AG20443 (cell line): ENCODE results near the gene GUK1.
A peak's percentile ranks its signal among the peaks of the same experiment; 100 is the strongest.
"Not testable (repeated sequence)": the region's sequence is repeated elsewhere in the genome, so short reads cannot be mapped to it uniquely, and the experiment has no call there.

Source experiments
- DNase-seq: peaks from one replicate; pipeline ENCODE4 v3.0.0; 2012; ENCODE audit warnings: low spot score, mixed read lengths

GUK1 gene

DNA sequence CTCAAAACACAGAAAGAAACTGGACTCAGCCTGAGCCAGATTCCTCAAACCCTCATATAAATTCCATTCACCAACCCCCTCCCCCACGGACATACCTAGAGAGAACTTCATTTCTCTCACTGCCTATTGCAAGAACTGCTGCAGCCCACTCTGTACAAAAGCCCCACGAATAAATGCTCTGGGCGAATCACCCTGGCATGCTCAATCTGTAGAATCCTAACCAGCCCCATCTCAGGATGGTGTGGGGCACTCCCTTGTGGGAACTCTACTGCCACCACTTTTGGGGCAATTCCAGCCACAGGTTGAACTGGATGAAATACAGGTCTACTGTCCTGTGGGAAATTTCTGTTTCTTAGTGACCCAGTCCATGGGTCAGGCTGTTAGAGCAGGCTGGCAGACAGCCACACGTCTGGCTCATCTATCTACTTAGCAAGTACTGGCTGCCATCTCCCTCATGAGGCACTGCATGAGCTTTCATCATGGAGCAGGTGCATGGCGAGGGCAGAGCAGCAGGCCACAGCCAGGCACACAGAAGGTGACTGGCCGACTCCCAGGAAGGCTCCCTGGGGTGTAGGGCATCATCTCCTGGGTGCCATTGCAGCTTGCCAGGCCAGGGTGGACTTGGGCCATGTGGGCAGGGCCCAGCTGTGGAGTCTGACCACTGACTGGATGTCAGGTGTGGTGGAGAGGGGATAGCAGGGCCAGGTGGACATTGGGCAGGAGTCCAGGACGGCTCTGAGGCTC is 35.4 kb upstream of the GUK1 start:
- no peak for DNase-seq

DNA sequence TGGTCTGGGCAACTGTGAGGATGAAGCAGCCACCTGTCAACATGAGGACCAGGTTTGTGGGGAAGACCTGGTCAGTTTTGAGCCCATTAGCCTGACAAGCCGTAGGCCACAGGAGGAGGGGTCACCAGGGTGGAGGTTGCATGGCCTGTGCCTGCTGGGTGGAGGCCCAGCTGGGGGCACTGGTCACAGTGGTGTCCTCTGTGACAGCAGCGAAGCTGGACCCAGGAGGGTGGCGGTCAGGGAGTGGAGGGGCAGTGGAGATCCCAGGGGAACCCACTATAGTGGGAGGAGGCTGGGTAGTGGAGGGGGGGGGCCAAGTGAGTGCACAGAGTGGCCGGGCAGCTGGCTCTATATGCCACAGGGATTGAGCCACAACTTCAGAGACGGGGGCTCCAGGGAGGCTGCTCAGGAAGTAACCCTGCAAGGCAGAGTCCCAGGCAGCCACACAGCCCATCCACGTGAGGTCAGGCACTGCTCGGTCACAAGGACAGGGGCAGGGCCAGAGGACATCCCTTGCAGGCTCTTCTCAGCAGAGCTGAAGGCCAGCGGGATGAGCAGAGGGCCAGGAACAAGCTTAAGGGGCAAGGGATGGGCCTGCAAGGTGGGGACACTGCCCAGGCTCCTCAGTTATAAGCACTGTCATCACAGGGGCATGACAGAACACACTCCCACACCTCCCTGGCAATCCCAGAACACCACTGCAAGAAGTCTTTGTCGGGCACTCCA is 34.6 kb upstream of the GUK1 start:
- DNase-seq: no peak

DNA sequence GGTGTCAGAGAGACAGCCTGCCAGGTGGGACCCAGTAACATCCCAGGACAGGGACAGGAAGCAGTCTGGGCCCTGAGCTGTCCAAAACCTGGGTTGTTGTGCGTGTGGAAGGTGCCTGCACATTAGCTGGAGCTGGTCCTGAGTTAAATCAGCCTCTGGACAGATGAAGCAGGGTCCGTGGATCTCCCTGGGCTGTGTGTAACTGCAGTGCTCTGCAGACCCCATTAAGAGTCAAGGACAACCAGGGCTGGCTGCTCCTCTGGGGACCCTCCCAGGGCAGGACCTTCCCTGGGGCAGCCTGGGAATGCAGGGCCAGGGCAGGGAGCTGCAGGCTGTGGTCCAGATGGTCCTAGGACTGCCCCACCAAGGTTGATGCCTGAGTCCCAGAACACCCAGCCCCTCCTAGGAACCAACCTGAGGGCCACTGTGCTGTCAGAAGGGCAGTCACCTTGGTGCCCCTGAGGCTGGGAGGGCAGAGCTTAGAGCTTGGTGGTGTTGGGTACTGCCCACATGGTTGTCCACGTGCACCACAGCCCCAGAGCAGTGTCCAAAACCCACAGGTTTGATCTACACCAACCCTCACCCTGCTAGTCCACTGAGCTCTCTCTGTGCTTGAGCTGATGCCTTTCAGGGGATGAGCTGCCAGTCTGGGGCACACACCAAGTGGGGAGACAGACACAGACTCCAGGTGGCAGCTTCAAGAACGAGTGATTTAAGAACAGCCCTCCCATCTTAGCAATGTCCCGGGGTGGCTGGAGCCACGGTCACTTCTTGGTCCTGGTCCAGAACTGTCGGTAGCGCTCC is 33.9 kb upstream of the GUK1 start:
- no peak for DNase-seq

DNA sequence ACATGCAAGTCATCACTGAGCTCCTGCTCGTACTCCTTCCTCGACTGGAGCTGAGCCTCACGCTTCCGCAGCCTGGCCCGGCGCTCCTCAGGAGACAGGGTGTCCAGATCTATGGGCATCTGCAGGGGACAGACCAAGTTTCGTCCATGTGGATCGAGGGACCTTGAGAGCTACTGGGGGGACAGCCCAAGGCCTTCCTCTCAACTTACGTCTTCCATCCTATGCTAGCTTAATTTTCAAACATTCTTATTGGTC is 33.4 kb upstream of the GUK1 start:
- no peak for DNase-seq

DNA sequence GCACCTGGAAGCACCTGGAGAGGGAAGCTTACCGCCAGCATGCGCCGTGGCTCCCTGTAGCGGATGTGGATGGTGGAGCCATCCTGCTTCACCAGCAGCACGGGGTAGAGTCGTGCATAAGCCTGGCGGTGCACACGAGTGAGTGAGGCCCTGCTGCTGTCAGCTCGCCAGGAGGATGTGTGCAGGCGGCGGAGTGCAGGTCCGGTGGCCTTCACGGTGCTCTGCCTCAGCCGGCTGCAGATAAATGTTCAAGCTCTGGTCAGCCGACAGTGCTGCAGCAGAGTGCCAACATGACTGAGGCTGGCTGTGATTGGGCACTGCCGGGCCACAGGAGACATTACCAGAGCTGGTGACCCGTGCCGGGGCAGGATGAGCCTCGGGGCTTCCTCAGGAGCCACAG is 32.4 kb upstream of the GUK1 start:
- DNase-seq: no peak

DNA sequence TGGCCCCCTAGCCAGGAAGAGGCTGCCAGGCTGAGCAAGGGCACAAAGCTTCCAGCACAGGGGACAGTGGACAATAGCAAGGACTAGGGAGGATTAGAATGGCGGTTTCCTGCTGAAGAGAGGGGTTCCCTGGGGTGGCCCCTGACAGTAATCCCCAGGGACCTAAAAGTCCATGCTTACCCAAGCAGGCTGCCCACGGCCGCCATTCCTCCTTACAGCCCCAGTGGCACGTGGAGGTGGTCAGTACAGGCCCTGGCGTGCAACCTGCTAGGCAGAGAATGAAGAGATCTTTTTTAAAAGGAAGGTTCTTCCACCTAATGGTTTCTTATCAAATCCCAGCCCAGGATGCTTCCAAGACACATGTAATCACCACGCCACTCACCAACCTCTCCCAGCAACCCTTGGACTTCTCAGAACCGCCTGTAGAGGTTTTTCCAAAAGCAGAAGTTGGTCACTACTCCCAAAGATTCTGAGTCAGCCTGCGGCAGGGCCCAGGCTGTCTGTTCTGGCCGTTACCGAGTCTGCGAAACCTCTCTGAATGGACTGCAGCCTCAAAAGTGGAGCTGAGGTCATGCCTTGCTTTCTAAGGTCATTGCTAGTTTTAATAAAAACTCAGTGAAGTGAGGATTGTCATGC is 31.9 kb upstream of the GUK1 start:
- DNase-seq: no peak

DNA sequence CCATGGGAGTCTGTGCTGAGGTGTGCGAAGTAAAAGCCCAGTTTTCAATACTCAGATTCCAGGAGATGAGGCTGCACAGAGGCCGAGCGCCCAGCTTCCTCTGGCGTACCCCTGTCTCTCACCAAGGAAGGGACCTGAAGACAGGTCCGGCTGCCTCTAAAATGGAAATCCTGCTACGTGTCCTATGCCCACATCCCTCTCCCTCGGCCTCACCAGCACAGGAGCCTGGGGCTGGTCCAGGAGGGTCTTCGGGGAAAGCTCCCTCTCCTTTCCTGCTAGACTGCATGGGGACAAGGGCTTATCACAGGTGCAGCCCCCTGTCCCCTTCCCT is 31.4 kb upstream of the GUK1 start:
- DNase-seq: no peak

DNA sequence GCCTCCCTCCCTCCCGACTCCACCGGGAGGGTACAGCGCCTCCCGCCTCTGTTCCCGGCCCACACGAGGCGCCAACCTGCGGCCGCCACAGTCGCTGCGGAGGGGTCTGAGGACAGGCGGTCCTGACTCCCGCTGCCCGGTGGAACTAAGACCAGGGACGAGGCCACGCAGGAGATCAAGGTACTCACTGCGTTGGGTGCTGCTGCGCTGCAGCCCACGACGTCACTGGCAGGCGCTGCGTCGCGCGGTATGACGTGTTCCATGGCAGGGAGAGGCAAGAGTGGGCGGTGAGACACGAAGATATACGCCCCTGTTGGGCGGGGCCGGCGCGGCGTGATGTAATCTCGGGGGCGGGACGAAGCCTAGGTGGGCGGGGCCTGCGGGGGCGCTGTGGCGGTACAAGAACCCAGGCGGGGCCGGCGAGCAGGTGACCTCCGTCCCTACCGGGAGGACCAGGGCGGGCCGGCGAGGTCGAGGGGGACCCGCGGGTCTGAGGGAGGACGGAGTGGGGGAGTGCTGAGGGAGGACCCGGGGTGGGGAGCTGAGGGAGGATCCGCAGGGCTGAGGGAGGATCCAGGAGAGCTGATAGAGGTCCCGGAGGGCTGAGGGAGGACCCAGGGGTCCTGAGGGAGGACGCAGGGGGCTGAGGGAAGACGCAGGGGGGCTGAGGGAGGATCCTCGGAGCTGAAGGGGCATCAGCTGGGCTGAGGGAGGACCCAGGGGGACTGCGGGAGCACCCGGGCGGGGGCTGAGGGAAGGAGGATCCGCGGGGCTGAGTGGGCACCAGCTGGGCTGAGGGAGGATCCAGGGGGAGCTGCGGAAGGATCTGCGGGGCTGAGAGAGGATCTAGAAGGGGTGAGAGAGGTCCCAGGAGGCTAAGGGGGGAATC is 30.8 kb upstream of the GUK1 start, which contains the start of gene MRPL55:
TSS of gene MRPL55 (minus strand) at position 227 of the 889 bp plus-strand sequence. CDS start 1,039 bp downstream, outside the sequence.
- DNase-seq: peak; percentile 97

DNA sequence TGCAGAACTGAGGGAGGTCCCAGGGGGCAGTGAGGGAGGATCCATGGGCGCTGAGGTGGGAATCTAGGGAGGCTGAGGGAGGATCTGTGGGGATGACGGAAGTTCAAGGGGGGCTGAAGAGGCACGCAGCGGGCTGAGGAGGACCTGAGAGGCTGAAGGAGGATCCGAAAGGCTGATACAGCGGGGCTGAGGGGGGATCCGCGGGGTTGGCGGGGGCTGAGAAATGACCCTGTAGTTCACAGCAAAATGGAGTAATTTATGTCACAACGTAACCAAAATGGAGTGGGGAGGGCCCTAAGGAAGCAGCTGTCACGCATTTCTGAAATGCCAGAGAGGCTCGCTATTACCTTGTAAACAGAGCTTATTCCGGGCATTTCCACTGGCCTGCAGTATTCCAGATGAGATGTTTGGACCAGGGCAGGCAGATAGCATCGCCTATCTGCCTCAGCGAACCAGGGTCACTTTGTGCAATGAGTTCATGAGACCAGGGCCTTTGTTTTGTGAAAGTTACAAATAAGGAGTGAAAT is 30.1 kb upstream of the GUK1 start:
- DNase-seq: no peak

DNA sequence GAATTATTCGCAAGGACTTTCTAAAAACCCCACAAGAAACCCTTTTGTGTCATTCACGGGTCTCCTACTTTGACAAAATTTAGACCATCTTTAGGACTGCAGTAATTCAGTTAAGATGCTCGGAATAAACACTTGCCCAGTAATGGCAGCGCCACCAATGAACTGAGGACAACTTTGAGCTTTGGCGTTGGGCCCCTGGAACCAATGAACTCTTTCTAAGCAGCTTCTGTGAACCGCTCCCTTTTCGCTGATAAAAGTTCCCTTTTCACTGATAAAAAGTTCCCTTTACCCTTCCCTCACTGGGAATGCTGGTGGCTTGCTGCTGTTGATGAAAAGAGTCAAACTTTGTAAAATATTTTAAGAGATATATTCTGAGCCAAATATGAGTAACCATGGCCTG is 29.5 kb upstream of the GUK1 start:
- no peak for DNase-seq

DNA sequence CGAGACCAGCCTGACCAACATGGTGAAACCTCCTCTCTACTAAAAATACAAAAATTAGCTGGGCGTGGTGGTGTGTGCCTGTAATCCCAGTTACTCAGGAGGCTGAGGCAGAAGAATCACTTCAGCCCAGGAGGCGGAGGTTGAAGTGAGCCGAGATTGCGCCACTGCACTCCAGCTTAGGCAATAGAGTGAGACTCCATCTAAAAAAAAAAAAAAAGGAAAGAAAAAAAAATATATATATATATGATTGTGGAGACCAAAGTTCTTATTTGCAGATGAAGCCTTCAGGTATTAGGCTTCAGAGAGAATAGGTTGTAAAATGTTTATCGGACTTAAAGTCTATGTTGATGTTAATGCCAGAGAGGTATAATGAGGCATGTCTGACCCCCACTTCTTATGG is 28.8 kb upstream of the GUK1 start:
- DNase-seq: not testable (repeated sequence)

DNA sequence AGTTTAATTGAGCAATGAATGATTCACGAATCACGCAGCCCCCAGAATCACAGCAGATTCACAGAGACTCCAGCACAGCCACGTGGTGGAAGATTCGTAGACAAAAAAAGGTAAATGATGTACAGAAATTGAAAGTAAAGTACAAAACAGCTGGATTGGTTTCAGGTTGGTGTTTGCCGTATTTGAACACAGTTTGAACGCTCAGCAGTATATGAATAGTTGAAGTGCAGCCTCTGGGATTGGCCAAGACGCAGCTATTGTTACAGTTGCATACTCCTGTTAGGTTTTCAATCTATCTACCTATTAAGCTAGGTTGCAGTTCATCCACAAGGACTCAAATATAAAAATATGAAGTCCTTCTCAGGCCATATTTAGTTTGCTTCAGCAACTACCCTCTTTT is 27.9 kb upstream of the GUK1 start:
- no peak for DNase-seq

DNA sequence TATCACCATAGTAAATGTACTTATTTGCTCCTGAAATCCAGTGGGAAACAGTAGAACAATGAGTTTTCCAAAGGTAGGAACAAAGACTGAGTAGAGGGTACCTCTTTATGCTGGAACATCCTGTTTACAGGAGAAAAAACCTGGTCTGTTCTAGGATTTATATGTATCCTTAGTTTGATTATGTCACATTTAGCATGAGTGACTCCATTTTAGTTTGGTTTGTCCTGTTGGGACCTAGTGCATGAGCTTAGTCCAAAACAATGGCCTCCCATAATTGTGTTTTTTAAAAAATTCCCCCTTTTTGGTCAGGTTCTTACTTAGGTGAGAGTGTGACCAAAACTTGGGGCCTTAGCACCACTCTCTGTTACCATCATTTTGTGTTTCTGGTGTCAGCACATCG is 27.5 kb upstream of the GUK1 start:
- DNase-seq: no peak

DNA sequence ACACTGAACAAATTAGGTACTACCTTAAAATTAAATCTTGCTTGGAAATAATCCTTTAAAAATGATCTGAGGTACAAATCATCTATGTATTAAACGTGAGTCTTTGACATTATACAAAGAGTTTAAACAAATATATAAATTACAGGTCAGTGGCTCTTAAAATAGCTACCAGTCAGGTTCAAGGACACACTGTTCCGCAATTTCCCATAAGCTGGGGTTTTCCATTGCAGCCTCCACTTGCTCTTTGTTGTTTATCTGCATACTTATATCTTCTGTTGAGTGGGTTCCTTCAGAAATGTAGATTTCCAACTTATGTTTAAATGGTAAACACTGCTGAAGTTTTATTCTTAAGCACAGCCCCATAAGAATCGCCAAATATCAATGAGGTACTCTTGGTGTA is 25.3 kb upstream of the GUK1 start:
- no peak for DNase-seq

DNA sequence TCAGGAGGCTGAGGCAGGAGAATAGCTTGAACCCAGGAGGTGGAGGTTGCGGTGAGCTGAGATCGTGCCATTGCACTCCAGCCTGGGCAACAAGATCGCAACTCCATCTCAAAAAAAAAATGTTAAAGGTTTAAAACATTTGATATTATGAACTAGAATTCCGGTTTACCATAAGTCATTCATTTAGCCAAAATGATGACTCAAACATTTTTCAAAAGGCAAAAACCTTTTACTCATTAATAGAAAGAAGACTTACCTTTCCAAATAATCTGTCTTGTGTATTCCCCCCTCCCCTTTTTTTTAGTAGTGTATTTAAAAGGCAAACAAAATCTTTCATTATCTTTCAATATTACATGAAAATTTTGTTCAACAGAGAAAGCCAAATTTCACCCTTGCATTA is 22.7 kb upstream of the GUK1 start:
- no peak for DNase-seq

DNA sequence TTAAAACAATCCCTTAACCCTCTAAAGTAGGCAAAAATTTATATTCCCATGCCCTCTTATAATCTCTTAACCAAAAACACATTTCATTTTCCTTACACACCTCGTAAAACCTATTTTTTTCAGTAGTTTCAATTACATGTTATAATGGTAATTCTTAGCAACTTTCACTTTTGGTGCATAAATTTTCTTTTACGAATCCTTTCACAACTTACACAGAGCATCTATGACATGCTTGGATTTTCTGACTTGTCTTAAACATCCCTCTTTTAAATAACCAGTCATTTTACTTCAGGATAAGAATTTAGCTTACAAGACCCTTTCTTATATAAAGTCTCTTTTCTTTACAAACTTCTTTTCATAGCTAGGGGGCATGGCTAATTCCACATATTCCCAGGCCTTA is 22.0 kb upstream of the GUK1 start:
- DNase-seq: no peak

DNA sequence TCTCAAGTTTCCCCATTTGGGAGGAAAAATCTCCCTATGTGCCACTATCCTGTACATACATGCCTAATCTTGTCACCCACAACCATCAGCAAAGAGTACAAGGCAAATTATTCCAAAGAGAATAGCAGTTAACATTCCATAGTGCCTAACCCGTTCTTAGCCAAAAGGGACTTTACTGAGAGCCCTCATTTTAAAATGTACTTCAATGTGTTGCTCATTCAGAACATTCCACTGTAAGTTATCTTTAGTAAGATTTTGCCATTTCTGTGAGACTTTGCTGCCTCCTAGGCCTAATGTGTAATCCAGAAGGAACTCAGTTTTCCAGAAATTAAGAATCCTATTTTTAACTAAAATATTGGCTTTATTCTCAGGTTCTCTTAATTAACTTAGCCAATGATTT is 19.7 kb upstream of the GUK1 start:
- DNase-seq: no peak

DNA sequence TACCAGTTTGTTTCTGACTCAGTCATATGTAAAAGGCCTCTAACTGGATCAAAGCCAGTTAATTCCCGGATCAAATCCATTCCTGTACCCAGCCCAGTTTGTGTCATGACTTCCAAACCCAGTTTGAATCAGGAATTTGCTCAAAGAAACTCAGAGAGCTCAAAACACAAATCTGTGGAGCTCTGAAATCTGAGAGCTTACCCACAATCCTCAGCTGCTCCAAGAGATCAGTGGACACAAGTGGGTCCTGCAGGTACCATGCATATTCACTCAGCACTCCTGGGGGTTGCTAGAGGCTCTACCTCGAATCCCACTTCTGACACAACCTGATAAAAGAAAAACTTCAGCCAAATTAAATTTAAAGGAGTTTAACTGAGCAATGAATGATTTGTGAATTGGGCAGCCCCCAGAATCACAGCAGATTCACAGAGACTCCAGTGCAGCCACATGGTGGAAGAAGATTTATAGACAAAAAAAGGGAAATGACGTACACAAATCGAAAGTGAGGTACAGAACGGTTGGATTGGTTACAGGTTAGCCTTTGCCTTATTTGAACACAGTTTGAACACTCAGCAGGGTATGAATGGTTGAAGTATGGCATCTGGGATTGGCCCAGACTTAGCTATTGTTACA is 19.1 kb upstream of the GUK1 start:
- DNase-seq: no peak

DNA sequence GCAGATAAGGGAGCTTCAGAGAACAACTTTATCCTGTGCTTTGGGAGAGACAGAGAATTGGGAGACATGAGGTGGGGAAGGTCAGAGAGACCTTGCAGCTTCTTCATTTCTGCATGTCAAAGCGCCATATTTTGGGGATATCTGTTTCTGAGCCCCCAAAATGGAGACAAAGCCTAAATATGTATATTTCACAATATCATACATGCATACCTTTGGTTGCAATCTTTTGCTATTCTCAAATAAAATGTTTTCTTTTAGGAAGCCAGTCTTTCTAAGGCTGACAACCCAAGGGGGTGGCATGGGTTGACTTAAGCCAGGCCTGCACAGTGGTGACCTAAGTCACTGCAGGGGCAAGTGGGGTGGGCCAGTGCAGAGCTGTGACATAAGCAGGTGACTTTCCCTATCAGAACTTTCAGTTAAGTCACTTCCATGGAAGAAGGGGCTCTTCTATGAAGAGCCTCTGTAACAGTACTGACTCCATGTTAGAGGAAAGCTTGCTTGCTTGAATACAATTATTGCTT is 17.1 kb upstream of the GUK1 start:
- DNase-seq: no peak

DNA sequence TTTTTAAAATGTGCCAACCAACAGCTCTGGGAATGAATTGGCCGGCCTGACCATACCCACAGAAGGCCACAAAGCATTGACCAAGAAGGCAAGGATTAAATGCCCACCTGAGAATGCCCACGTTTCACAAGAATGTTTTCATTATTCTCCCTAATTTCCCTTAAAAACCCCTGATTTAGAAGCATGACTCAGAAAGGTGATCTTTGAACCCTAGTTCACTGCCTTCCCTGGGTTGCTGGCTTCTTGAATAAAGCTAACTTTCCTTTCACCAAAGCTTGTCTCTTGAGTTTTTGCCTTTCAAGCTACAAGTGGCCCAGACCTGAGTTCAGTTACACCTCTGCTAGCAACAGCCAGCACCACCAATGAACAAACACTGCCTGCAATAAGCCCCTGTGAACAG is 16.6 kb upstream of the GUK1 start:
- no peak for DNase-seq

DNA sequence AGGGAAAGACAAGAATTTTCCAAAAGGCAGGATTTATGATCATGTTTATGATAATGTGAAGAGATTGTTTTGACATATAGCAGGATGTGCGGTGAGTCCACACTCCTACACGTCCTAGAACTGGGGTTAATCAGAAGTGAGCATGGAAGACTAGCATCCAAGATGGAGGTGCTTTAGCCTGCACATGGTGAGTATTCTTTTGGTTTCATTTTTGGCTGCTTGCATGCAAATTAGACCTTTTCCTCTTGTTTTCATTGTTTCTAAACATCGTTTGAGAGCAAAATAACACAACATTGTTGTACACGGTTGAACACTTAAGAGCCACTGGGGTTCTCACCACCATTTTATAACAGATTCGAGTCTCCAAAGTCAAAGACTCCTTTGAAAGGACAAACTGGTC is 14.9 kb upstream of the GUK1 start:
- no peak for DNase-seq
